GM12865 (cell line): ENCODE results near the gene XCL1.
"Not testable (repeated sequence)": the region's sequence is repeated elsewhere in the genome, so short reads cannot be mapped to it uniquely, and the experiment has no call there.

Experiments used
- DNase-seq: peaks from one replicate; pipeline ENCODE4 v3.0.0; 2010; ENCODE audit warnings: low read depth
- H3K4me3 ChIP-seq: 2 replicates; pipeline ENCODE4 v1.5.1; 2011; ENCODE audit warnings: mild to moderate bottlenecking, low read depth, low read length, control low read depth
- TF ChIP-seq, protein P1 (sequence below): IDR thresholded peaks from 2 replicates; pipeline ENCODE4 v1.5.1; 2011; ENCODE audit warnings: low read length, control low read depth, low read depth, inconsistent platforms; ENCODE audit not compliant: insufficient read depth; ENCODE audit errors: missing control alignments

The XCL1 gene

DNA sequence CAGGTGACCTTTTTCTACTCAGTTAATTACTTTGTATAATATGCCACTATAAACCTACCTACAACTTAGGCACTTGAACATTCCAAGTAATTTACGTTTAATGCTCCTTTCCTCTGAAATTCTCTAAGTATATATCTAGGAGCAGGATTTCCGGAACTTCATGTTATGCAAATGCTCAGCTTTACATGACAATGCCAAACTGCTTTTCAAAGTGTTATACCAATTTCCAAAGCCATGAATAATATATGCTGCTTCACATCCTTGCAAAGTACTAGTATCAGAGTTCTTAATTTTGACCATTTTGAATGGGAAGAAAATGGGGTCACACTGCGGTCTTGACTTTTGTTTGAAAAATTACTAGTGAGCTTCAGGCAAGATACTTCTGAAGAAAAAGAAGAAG, 5.8 kb upstream of the XCL1 start:
- no peak overlapping the region for H3K4me3 ChIP-seq
- TF ChIP-seq, protein P1, sequence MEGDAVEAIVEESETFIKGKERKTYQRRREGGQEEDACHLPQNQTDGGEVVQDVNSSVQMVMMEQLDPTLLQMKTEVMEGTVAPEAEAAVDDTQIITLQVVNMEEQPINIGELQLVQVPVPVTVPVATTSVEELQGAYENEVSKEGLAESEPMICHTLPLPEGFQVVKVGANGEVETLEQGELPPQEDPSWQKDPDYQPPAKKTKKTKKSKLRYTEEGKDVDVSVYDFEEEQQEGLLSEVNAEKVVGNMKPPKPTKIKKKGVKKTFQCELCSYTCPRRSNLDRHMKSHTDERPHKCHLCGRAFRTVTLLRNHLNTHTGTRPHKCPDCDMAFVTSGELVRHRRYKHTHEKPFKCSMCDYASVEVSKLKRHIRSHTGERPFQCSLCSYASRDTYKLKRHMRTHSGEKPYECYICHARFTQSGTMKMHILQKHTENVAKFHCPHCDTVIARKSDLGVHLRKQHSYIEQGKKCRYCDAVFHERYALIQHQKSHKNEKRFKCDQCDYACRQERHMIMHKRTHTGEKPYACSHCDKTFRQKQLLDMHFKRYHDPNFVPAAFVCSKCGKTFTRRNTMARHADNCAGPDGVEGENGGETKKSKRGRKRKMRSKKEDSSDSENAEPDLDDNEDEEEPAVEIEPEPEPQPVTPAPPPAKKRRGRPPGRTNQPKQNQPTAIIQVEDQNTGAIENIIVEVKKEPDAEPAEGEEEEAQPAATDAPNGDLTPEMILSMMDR = no peak
- DNase-seq = no peak

DNA sequence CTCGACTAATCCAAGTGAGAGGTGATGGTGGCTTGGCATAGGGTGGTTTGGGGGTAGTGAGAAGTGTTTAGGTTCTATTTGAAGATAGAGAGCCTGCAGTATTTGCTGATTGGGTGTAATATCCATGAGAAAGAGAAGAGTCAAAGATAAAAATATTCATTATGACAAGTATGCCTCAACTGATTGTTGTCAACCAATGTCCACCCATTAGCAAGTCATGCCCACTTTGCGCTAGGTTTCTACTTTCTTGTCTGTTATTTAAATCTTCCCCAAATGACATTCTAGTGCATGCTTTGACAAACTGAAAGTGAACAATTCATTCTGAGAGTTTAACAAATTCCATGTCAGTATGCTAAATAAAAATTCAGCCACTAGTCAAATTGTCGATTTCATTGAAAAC, 3.8 kb upstream of the XCL1 start:
- peak; percentile 32 for DNase-seq
- H3K4me3 ChIP-seq = no peak overlapping the region
- TF ChIP-seq, protein P1 = no peak

DNA sequence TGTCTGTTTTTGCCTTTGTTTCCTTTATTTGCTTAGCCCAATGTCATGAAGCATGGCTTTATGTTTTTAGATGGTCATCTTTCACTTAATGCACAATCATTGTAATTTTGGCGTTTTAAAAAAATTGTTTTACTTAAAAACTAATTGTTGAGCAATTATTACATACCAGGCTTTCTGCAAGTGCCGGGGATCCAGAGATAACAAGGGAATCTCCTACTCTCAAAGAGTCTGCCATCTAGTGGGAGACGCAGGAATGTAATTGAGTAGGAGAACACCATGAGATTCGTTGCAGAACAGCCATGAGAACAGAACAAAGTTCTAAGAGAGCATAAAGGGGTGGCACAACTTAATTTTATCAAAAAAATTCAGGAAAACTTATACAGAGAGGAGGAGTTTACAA, 2.2 kb upstream of the XCL1 start:
- H3K4me3 ChIP-seq = not testable (repeated sequence)
- DNase-seq = peak; percentile 19
- TF ChIP-seq, protein P1 = peak; percentile 13

DNA sequence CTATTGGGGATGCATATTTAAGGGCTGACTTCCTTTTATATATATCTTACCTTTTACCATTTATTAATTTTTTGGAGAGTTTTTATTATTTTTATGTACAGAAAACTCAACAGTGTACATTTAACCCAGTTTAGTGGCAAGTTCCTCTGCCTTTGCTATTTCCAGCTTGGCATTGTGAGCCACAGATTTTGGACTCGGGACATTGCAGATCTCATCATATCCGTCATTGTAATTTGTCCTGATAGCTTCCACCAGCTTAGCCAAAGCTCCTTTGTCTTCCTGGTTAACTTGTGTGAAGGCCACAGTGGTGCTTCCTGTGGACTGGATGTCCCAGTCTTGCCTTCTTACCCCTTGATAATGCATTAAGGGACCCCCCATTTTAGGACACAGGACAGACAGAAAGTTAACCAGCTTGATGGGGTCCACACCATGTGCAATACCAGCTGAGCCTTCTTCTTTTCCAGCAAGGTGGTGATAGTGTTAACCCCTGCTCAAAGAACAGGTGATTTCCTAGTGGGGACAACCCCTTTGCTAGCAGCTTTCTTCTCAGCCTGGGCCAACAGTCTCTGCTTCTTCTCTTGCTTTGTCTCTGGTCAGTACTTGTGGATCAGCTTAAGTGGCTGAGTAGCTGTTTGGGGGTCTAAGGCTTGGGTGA, 2.3 kb downstream of the XCL1 start:
- not testable (repeated sequence) for H3K4me3 ChIP-seq, DNase-seq

DNA sequence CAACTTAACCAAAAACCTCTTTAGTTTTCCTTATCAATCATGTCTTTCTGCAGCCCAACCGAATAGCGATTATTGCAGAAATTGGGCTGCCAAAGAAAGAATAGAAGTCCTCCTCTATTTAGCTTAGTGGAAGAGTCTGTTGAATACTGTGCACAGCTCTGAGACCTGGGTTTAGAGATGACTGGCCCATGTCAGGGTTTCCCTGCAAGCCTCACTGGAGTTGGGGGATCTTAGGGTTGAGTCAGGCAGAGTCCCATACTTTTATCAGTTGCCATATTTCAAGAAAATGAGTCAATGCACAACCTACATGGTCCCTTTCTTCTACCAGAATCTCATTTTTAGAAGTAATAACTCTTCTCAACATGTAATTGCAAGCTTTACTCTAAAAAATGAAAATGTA, 3.9 kb downstream of the XCL1 start:
- DNase-seq = peak; percentile 9
- not testable (repeated sequence) for H3K4me3 ChIP-seq

DNA sequence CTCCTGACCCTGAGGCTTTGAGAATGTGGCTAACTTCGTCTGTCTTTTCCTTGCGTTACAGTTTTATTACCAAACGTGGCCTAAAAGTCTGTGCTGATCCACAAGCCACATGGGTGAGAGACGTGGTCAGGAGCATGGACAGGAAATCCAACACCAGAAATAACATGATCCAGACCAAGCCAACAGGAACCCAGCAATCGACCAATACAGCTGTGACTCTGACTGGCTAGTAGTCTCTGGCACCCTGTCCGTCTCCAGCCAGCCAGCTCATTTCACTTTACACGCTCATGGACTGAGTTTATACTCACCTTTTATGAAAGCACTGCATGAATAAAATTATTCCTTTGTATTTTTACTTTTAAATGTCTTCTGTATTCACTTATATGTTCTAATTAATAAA, 4.6 kb downstream of the XCL1 start:
- not testable (repeated sequence) for H3K4me3 ChIP-seq, DNase-seq

DNA sequence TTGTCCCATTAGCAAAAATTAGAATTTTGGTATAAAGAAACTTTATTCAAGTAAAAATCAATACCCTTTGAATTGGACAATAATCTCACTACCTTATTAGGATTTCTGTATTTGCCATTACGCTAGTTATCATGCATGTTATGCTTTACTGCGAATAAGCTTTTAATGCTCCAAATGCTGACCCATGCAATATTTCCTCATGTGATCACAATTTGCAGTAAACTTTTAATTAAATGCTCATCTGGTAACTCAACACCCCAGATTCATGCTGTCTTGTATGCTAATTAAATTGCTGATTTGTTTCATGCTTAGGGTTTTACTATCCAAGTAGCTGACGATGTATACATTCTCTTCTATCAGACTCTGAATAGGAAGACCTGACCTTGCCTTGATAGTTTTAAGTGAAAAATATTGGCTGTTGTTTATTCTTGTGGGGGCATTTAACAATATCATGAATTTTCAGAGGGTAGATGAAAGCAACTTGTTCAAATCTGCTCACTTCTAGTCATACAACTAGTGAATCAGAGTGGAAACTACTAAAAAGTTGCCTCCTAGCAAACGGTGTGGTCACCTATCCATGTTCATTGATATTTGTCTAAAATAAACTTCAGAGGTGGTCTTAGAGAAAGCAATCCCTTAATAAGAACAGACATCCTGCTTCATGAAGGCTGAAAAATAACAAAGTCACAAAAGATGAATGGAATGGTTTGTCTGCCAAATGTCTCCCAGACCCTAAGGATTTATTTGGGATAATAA, 5.6 kb downstream of the XCL1 start:
- TF ChIP-seq, protein P1 = no peak
- H3K4me3 ChIP-seq = no peak overlapping the region

DNA sequence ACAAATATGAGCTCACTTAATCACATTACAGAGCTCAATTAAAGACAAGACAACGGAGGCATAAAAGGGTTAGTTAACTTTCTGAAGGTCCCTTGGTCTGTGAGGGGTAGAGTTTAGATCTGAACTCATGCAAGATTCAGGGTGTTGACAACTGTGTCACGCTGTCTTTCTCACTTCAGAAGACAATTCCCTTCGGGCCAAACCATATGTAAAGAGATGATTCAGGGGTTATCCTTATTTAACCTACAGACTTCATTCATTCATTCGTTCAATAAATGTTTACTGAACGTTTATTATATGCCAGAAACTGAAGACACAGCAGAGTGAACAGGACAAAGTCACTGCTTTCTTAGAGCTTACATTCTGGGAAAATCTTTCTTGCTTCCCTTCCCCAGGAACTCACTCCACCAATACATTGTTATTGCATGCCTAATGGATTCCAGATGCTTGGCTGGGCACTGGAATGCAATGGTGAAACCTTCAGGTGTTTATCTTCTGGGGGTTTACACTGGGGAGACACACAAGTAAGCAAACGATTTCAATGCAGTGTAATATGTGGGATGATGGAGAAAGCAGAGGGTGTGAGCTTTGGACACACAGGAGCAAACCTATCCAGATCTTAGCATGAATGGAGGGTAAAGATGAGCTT, 6.4 kb downstream of the XCL1 start:
- no peak for DNase-seq
- TF ChIP-seq, protein P1 = no peak
- H3K4me3 ChIP-seq = no peak overlapping the region

More for the DNA sequence above, 5.6 kb downstream of the XCL1 start:
- no peak for DNase-seq
